Muscle layer of colon (tissue), 2 donors: Measurements from ENCODE around the gene ALS2CL.

Source experiments
- H3K27ac ChIP-seq: one replicate; pipeline ENCODE4 v1.7.0; 2013; ENCODE audit warnings: low read depth, mild to moderate bottlenecking, low read length, moderate library complexity
- H3K27me3 ChIP-seq, 2 donors: one replicate each; pipeline ENCODE4 v1.7.0; 2013; ENCODE audit warnings: low read length in 2 of 2, mild to moderate bottlenecking in 2 of 2; ENCODE audit not compliant: insufficient read depth in 2 of 2, control insufficient read depth in 1 of 2
- H3K36me3 ChIP-seq: one replicate; pipeline ENCODE4 v1.7.0; 2013; ENCODE audit warnings: mild to moderate bottlenecking, low read length; ENCODE audit not compliant: insufficient read depth
- H3K4me1 ChIP-seq: one replicate; pipeline ENCODE4 v1.7.0; 2013; ENCODE audit warnings: mild to moderate bottlenecking, low read length; ENCODE audit not compliant: insufficient read depth
- H3K4me3 ChIP-seq, 2 donors: one replicate each; pipeline ENCODE4 v1.7.0; 2013; ENCODE audit warnings: low read length in 2 of 2, low read depth in 1 of 2, mild to moderate bottlenecking in 1 of 2, moderate library complexity in 1 of 2
- H3K9ac ChIP-seq: one replicate; pipeline ENCODE4 v1.7.0; 2013; ENCODE audit warnings: low read length
- H3K9me3 ChIP-seq: one replicate; pipeline ENCODE4 v1.7.0; 2013; ENCODE audit warnings: mild to moderate bottlenecking, low read length
- donor health status: abdominal sarcoma.
- donor health status: Adenocarcinoma of cecum.

Gene ALS2CL

GRCh38 chr3:46680298-46680826, 13.1 kb downstream of the ALS2CL start:
- Histone ChIP-seq H3K36me3 (no peaks in the 10 kb centered on the region), H3K27me3 (no peaks in the 10 kb centered on the region)

GRCh38 chr3:46679681-46680080, 13.8 kb downstream of the ALS2CL start:
- Histone ChIP-seq H3K9ac (no peak overlapping the region), H3K9me3 (no peaks in the 10 kb centered on the region), H3K36me3 (no peaks in the 10 kb centered on the region), H3K27me3 (no peaks in the 10 kb centered on the region), H3K27ac (no peak overlapping the region), H3K4me1 (peaks cover 4% of the 10 kb centered on the region), H3K4me3 (no peak overlapping the region)

More at GRCh38 chr3:46680298-46680826, 13.1 kb downstream of the ALS2CL start:
- peaks cover 4% of the 10 kb centered on the region for H3K4me1 ChIP-seq
- no peak overlapping the region for H3K4me3 ChIP-seq
- H3K9me3 ChIP-seq = no peaks in the 10 kb centered on the region
- H3K9ac ChIP-seq = no peak overlapping the region
- no peak overlapping the region for H3K27ac ChIP-seq

GRCh38 chr3:46678280-46678679, 15.2 kb downstream of the ALS2CL start:
- Histone ChIP-seq H3K9me3 (no peaks in the 10 kb centered on the region), H3K27ac (no peak overlapping the region), H3K27me3 (no peaks in the 10 kb centered on the region), H3K4me3 (no peak overlapping the region), H3K9ac (no peak overlapping the region), H3K36me3 (no peaks in the 10 kb centered on the region), H3K4me1 (peaks cover 4% of the 10 kb centered on the region)

- no peaks in the 10 kb centered on the region for H3K36me3 ChIP-seq
- H3K4me3 ChIP-seq = no peak overlapping the region
- no peak overlapping the region for H3K9ac ChIP-seq
- no peaks in the 10 kb centered on the region for H3K27me3 ChIP-seq
- no peaks in the 10 kb centered on the region for H3K9me3 ChIP-seq
- no peak overlapping the region for H3K27ac ChIP-seq
- peaks cover 4% of the 10 kb centered on the region for H3K4me1 ChIP-seq
Measured at GRCh38 chr3:46677411-46677726, 16.1 kb downstream of the ALS2CL start.

GRCh38 chr3:46676601-46677410, 16.7 kb downstream of the ALS2CL start:
- no peaks in the 10 kb centered on the region for H3K36me3 ChIP-seq
- no peak overlapping the region for H3K27ac ChIP-seq
- H3K4me3 ChIP-seq = no peak overlapping the region
- H3K9ac ChIP-seq = no peak overlapping the region
- no peaks in the 10 kb centered on the region for H3K9me3 ChIP-seq
- H3K27me3 ChIP-seq = no peaks in the 10 kb centered on the region
- H3K4me1 ChIP-seq = peaks cover 4% of the 10 kb centered on the region

GRCh38 chr3:46675843-46676567, 17.5 kb downstream of the ALS2CL start:
- peaks cover 4% of the 10 kb centered on the region for H3K4me1 ChIP-seq
- no peak overlapping the region for H3K9ac ChIP-seq
- H3K36me3 ChIP-seq = no peaks in the 10 kb centered on the region
- H3K4me3 ChIP-seq = no peak overlapping the region
- no peaks in the 10 kb centered on the region for H3K9me3 ChIP-seq
- no peak overlapping the region for H3K27ac ChIP-seq
- H3K27me3 ChIP-seq = no peaks in the 10 kb centered on the region

- Histone ChIP-seq H3K4me1 (peaks cover 4% of the 10 kb centered on the region), H3K27me3 (no peaks in the 10 kb centered on the region), H3K27ac (no peak overlapping the region), H3K9me3 (no peaks in the 10 kb centered on the region), H3K36me3 (no peaks in the 10 kb centered on the region), H3K4me3 (no peak overlapping the region), H3K9ac (no peak overlapping the region)
Measured at GRCh38 chr3:46675426-46675825, 18.1 kb downstream of the ALS2CL start.

GRCh38 chr3:46674031-46674845, 19.2 kb downstream of the ALS2CL start:
- Histone ChIP-seq H3K36me3 (no peaks in the 10 kb centered on the region), H3K27me3 (no peaks in the 10 kb centered on the region), H3K9me3 (no peaks in the 10 kb centered on the region), H3K4me1 (peaks cover 4% of the 10 kb centered on the region), H3K4me3 (no peak overlapping the region), H3K27ac (no peak overlapping the region), H3K9ac (no peak overlapping the region)

- no peaks in the 10 kb centered on the region for H3K27me3 ChIP-seq
- H3K9me3 ChIP-seq = no peaks in the 10 kb centered on the region
- no peaks in the 10 kb centered on the region for H3K36me3 ChIP-seq
- peaks cover 4% of the 10 kb centered on the region for H3K4me1 ChIP-seq
- no peak overlapping the region for H3K9ac ChIP-seq
- no peak overlapping the region for H3K27ac ChIP-seq
- H3K4me3 ChIP-seq = no peak overlapping the region
Measured at GRCh38 chr3:46673151-46674030, 20.1 kb downstream of the ALS2CL start.

GRCh38 chr3:46672349-46672695, 21.2 kb downstream of the ALS2CL start:
- no peaks in the 10 kb centered on the region for H3K36me3 ChIP-seq
- peaks cover 4% of the 10 kb centered on the region for H3K4me1 ChIP-seq

More at GRCh38 chr3:46672349-46672695, 21.2 kb downstream of the ALS2CL start:
- Histone ChIP-seq H3K27me3 (no peaks in the 10 kb centered on the region), H3K27ac (no peak overlapping the region), H3K4me3 (no peak overlapping the region), H3K9me3 (no peaks in the 10 kb centered on the region), H3K9ac (no peak overlapping the region)
